ENCODE measurements around the gene POLR2H. TPM values are rescaled to one million over a fixed set of nuclear protein-coding genes. Genes with fewer than 3 reads are reported as not detected.
A peak's percentile ranks its signal among the peaks of the same experiment; 100 is the strongest.
"Not testable (repeated sequence)": the region's sequence is repeated elsewhere in the genome, so short reads cannot be mapped to it uniquely, and the experiment has no call there.

Gene POLR2H
- total RNA-seq, 2 experiments from 2014 or later: 100.0 to 103 TPM

GRCh38 chr3:184336547-184337398, 24.7 kb upstream of the POLR2H start:
- H3K36me3 Mint-ChIP-seq: peaks cover 19% of the 10 kb centered on the region
- peak overlapping the region; percentile 77 for H3K27ac Mint-ChIP-seq
- no peak for DNase-seq
- H3K4me1 Mint-ChIP-seq (ENCODE audit: low read depth): peaks cover 54% of the 10 kb centered on the region
- no peaks in the 10 kb centered on the region for H3K9me3 Mint-ChIP-seq
- intact Hi-C loops (cut with micrococcal nuclease): no loop called here
- ChIA-PET POLR2A (interaction anchor here (1.4 kb wide), 1 partner anchor 10 kb away, joined by 10 read pairs; no protein-coding TSS in a partner anchor), CTCF (interaction anchor here (1.2 to 3.3 kb wide), 2 partner anchors 18 to 35 kb away, joined by 3 to 23 read pairs; no protein-coding TSS in a partner anchor)
- no peaks in the 10 kb centered on the region for H3K27me3 Mint-ChIP-seq
- peak overlapping the region; percentile 81 for H3K4me3 Mint-ChIP-seq

GRCh38 chr3:184337399-184337714, 24.2 kb upstream of the POLR2H start, which contains the start of gene FAM131A:
Gene FAM131A, plus strand, starts transcription at chr3:184337600. Its CDS starts 31 bp downstream, at chr3:184337631.
- intact Hi-C loops (cut with micrococcal nuclease): no loop called here
- Mint-ChIP-seq H3K9me3 (no peaks in the 10 kb centered on the region), H3K27me3 (no peaks in the 10 kb centered on the region), H3K36me3 (peaks cover 14% of the 10 kb centered on the region), H3K27ac (peak within 1 kb of the TSS; percentile 77), H3K4me1 (ENCODE audit: low read depth) (peaks cover 51% of the 10 kb centered on the region), H3K4me3 (peak within 1 kb of the TSS; percentile 81)
- ChIA-PET CTCF (interaction anchor here (1.2 to 3.3 kb wide), 2 partner anchors 17 to 34 kb away, joined by 3 to 23 read pairs; no protein-coding TSS in a partner anchor), POLR2A (interaction anchor here (1.4 kb wide), 1 partner anchor 11 kb away, joined by 10 read pairs; no protein-coding TSS in a partner anchor)
- no peak for DNase-seq

GRCh38 chr3:184337981-184338380, 23.5 kb upstream of the POLR2H start:
- no peak overlapping the region for H3K27ac Mint-ChIP-seq
- intact Hi-C loops (cut with micrococcal nuclease): no loop called here
- peaks cover 44% of the 10 kb centered on the region for H3K4me1 Mint-ChIP-seq (ENCODE audit: low read depth)
- ChIA-PET POLR2A (interaction anchor here (1.1 kb wide), 1 partner anchor 24 kb away, joined by 4 read pairs; no protein-coding TSS in a partner anchor), CTCF (interaction anchor here (0.6 to 3.3 kb wide), 3 partner anchors 16 to 71 kb away, joined by 3 to 23 read pairs (median 4); no protein-coding TSS in a partner anchor)
- H3K9me3 Mint-ChIP-seq: no peaks in the 10 kb centered on the region
- peaks cover 8% of the 10 kb centered on the region for H3K36me3 Mint-ChIP-seq
- no peak for DNase-seq
- no peaks in the 10 kb centered on the region for H3K27me3 Mint-ChIP-seq
- no peak overlapping the region for H3K4me3 Mint-ChIP-seq

- POLR2A ChIA-PET: interaction anchor here (1.1 kb wide), 1 partner anchor 24 kb away, joined by 4 read pairs; no protein-coding TSS in a partner anchor
- H3K4me1 Mint-ChIP-seq (ENCODE audit: low read depth): peaks cover 39% of the 10 kb centered on the region
- no peak overlapping the region for H3K4me3 Mint-ChIP-seq
- no peaks in the 10 kb centered on the region for H3K27me3 Mint-ChIP-seq
- H3K9me3 Mint-ChIP-seq: no peaks in the 10 kb centered on the region
- intact Hi-C loops (cut with micrococcal nuclease): no loop called here
- H3K36me3 Mint-ChIP-seq: peaks cover 5% of the 10 kb centered on the region
- H3K27ac Mint-ChIP-seq: no peak overlapping the region
- CTCF ChIA-PET: interaction anchor here (0.6 to 3.3 kb wide), 3 partner anchors 10 to 72 kb away, joined by 3 to 23 read pairs (median 4); no protein-coding TSS in a partner anchor
- DNase-seq: peak; percentile 41
Observed at GRCh38 chr3:184338511-184338945, 23.0 kb upstream of the POLR2H start.

GRCh38 chr3:184339001-184339400, 22.5 kb upstream of the POLR2H start:
- Mint-ChIP-seq H3K27me3 (no peaks in the 10 kb centered on the region), H3K36me3 (peaks cover 4% of the 10 kb centered on the region), H3K4me3 (no peak overlapping the region), H3K27ac (no peak overlapping the region), H3K9me3 (no peaks in the 10 kb centered on the region), H3K4me1 (ENCODE audit: low read depth) (peaks cover 34% of the 10 kb centered on the region)
- DNase-seq: no peak
- intact Hi-C loops (cut with micrococcal nuclease): no loop called here
- ChIA-PET POLR2A (interaction anchor here (1.1 kb wide), 1 partner anchor 23 kb away, joined by 4 read pairs; no protein-coding TSS in a partner anchor), CTCF (interaction anchor here (1.2 to 3.3 kb wide), 2 partner anchors 10 to 15 kb away, joined by 3 to 23 read pairs; no protein-coding TSS in a partner anchor)

- POLR2A ChIA-PET: not testable (repeated sequence)
- CTCF ChIA-PET: interaction anchor here (1.2 to 3.3 kb wide), 2 partner anchors 9 to 15 kb away, joined by 3 to 23 read pairs; no protein-coding TSS in a partner anchor
- H3K4me1 Mint-ChIP-seq (ENCODE audit: low read depth): peaks cover 28% of the 10 kb centered on the region
Observed at GRCh38 chr3:184339451-184340135, 21.9 kb upstream of the POLR2H start.

GRCh38 chr3:184341925-184342324, 19.6 kb upstream of the POLR2H start:
- intact Hi-C loops (cut with micrococcal nuclease): no loop called here
- Mint-ChIP-seq H3K27ac (no peak overlapping the region), H3K9me3 (no peaks in the 10 kb centered on the region), H3K36me3 (peaks cover 2% of the 10 kb centered on the region), H3K27me3 (no peaks in the 10 kb centered on the region), H3K4me1 (ENCODE audit: low read depth) (peaks cover 13% of the 10 kb centered on the region), H3K4me3 (no peak overlapping the region)
- POLR2A ChIA-PET: no interaction called here
- DNase-seq: no peak
- CTCF ChIA-PET: interaction anchor here (2.4 kb wide), 1 partner anchor 13 kb away, joined by 7 read pairs; no protein-coding TSS in a partner anchor

More at GRCh38 chr3:184339451-184340135, 21.9 kb upstream of the POLR2H start:
- DNase-seq; H3K9me3 Mint-ChIP-seq; intact Hi-C loops (cut with micrococcal nuclease); H3K27me3 Mint-ChIP-seq; H3K27ac Mint-ChIP-seq; H3K4me3 Mint-ChIP-seq; H3K36me3 Mint-ChIP-seq: not testable (repeated sequence)

- H3K4me3 Mint-ChIP-seq: no peak overlapping the region
- H3K27me3 Mint-ChIP-seq: no peaks in the 10 kb centered on the region
- intact Hi-C loops (cut with micrococcal nuclease): no loop called here
- ChIA-PET POLR2A (no interaction called here), CTCF (interaction anchor here (2.4 kb wide), 1 partner anchor 11 kb away, joined by 7 read pairs; no protein-coding TSS in a partner anchor)
- DNase-seq: no peak
- H3K9me3 Mint-ChIP-seq: no peaks in the 10 kb centered on the region
- no peak overlapping the region for H3K27ac Mint-ChIP-seq
- peaks cover under 1% of the 10 kb centered on the region for H3K4me1 Mint-ChIP-seq (ENCODE audit: low read depth)
- H3K36me3 Mint-ChIP-seq: peaks cover 2% of the 10 kb centered on the region
Observed at GRCh38 chr3:184343200-184343876, 18.2 kb upstream of the POLR2H start.

- ChIA-PET CTCF (interaction anchor here (0.5 to 1.1 kb wide), 2 partner anchors 10 to 23 kb away, joined by 3 to 9 read pairs; no protein-coding TSS in a partner anchor), POLR2A (no interaction called here)
- no peak overlapping the region for H3K27ac Mint-ChIP-seq
- H3K36me3 Mint-ChIP-seq: peaks cover 2% of the 10 kb centered on the region
- DNase-seq: no peak
- intact Hi-C loops (cut with micrococcal nuclease): no loop called here
- H3K4me1 Mint-ChIP-seq (ENCODE audit: low read depth): no peaks in the 10 kb centered on the region
- no peak overlapping the region for H3K4me3 Mint-ChIP-seq
- H3K27me3 Mint-ChIP-seq: no peaks in the 10 kb centered on the region
- no peaks in the 10 kb centered on the region for H3K9me3 Mint-ChIP-seq
Observed at GRCh38 chr3:184344579-184345316, 16.8 kb upstream of the POLR2H start.

- peaks cover 2% of the 10 kb centered on the region for H3K36me3 Mint-ChIP-seq
- H3K4me1 Mint-ChIP-seq (ENCODE audit: low read depth): no peaks in the 10 kb centered on the region
- CTCF ChIA-PET: interaction anchor here (0.5 to 1.5 kb wide), 3 partner anchors 9 to 22 kb away, joined by 3 to 9 read pairs (median 3); no protein-coding TSS in a partner anchor
- DNase-seq: peak; percentile 26
- no peak overlapping the region for H3K27ac Mint-ChIP-seq
- no peaks in the 10 kb centered on the region for H3K27me3 Mint-ChIP-seq
- POLR2A ChIA-PET: no interaction called here
- intact Hi-C loops (cut with micrococcal nuclease): no loop called here
- no peak overlapping the region for H3K4me3 Mint-ChIP-seq
- no peaks in the 10 kb centered on the region for H3K9me3 Mint-ChIP-seq
Observed at GRCh38 chr3:184345317-184346144, 16.0 kb upstream of the POLR2H start.
